ENCODE measurements around the gene UBAC2. TPM values are rescaled to one million over a fixed set of nuclear protein-coding genes. Genes with fewer than 3 reads are reported as not detected.

Gene UBAC2
- total and polyA plus RNA-seq, 2 donors (not counting 3 experiments of a cell fraction or from before 2014, with no cell fraction given): 45.7 to 54.4 TPM

GRCh38 chr13:99278200-99278599 is 77.5 kb downstream of the UBAC2 start:
- Histone ChIP-seq H3K36me3 (ENCODE audit: control insufficient read depth in 2 of 2, extremely low read depth in 1 of 2, insufficient read depth in 2 of 2, low read length in 2 of 2) (no peaks in the 10 kb centered on the region), H3K79me2 (ENCODE audit: control insufficient read depth, insufficient read depth, low read length) (no peaks in the 10 kb centered on the region), H3K9me3 (replicated peaks; ENCODE audit: control insufficient read depth, insufficient read depth, low read length) (no peaks in the 10 kb centered on the region), H3K27me3 (ENCODE audit: control insufficient read depth in 2 of 2, insufficient read depth in 2 of 2, low read length in 2 of 2) (no peaks in the 10 kb centered on the region), H3K4me3 (replicated peaks in 1 of 3; ENCODE audit: insufficient read depth in 1 of 3, low read depth in 1 of 3, low read length in 3 of 3) (no peak overlapping the region), H3K4me1 (ENCODE audit: control insufficient read depth, extremely low read depth, insufficient read depth, low read length) (no peaks in the 10 kb centered on the region), H2AFZ (ENCODE audit: low read depth, low read length) (no peak overlapping the region), H3K9me1 (replicated peaks; ENCODE audit: control insufficient read depth, extremely low read depth, insufficient read depth, low read length) (no peaks in the 10 kb centered on the region), H4K20me1 (replicated peaks; ENCODE audit: control insufficient read depth, extremely low read depth, insufficient read depth, low read length) (no peaks in the 10 kb centered on the region), H3K27ac (ENCODE audit: insufficient read depth, low read depth, low read length) (no peak overlapping the region), H3K4me2 (ENCODE audit: insufficient read depth, low read length) (no peak overlapping the region), H3K9ac (replicated peaks; ENCODE audit: extremely low read depth, insufficient read depth, low read length) (no peak overlapping the region)
- ChIA-PET CTCF (interaction anchor here (1.9 kb wide), 1 partner anchor 109 kb away, joined by 5 read pairs; no protein-coding TSS in a partner anchor), POLR2A (no interaction called here)
- TF ChIP-seq POLR2A (IDR thresholded peaks at IDR 0.05; ENCODE audit: low read depth, low read length) (no peak), MAX (IDR thresholded peaks at IDR 0.05; ENCODE audit: insufficient read depth, insufficient read length) (no peak), MYC (IDR thresholded peaks at IDR 0.05; ENCODE audit: low read depth, low read length) (no peak), EZH2 (IDR thresholded peaks at IDR 0.05; ENCODE audit: borderline replicate concordance, low read depth, low read length, severe bottlenecking) (no peak), FOS (IDR thresholded peaks at IDR 0.05; ENCODE audit: borderline replicate concordance, insufficient read depth, low read length) (no peak), CTCF (IDR thresholded peaks at IDR 0.05; ENCODE audit: extremely low read depth in 1 of 2, insufficient read depth in 1 of 2, low read depth in 1 of 2, low read length in 2 of 2) (no peak), JUN (IDR thresholded peaks at IDR 0.05; ENCODE audit: borderline replicate concordance, insufficient read depth, insufficient read length, low read depth) (no peak), GATA2 (IDR thresholded peaks at IDR 0.05; ENCODE audit: insufficient read depth, insufficient read length, low read depth, low read length) (no peak), POLR2AphosphoS5 (IDR thresholded peaks at IDR 0.05; ENCODE audit: insufficient read depth, low read depth, low read length) (no peak)
- dilution Hi-C loops (cut with MboI; ENCODE audit: extremely low pct_ligation_motif_present, low sequenced_read_pairs) (no loop called here), intact Hi-C loops (cut with micrococcal nuclease) (no loop called here)
- DNase-seq (ENCODE audit: low read depth, low spot score) (no peak), FAIRE-seq (no peak)
- BruUV-seq (replicated peaks): no TSS peak
